ENCODE measurements around the gene AEBP2. TPM values are rescaled to one million over a fixed set of nuclear protein-coding genes. Genes with fewer than 3 reads are reported as not detected.

The AEBP2 gene
- total and polyA plus RNA-seq, 2 experiments from 2014 or later, result 12.4 to 22.5 TPM

DNA sequence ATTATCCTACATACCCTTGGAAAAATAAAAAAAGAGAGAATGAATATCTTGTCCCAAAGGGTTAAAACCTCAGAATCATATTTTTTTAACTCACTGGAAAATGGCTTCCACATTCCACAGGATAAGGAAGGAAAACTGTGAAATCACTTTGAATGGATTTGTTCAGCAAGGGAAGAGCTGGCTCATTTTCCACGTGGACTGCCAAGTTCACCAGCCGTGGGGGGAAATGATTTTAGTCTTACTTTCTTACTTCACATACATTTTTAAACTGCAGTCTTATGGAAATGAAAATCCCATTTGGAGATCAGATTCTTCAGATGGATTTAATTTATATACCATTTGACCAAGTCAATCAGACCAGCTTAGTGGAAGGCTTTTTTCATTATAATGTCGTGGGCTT is 29.9 kb upstream of the AEBP2 start:
- no peak for TF ChIP-seq CTCF (IDR thresholded peaks at IDR 0.05; ENCODE audit: poor library complexity)
- no peak for TF ChIP-seq EZH2 (IDR thresholded peaks at IDR 0.05; ENCODE audit: borderline replicate concordance)
- TF ChIP-seq EZH2phosphoT487 (IDR thresholded peaks at IDR 0.05; ENCODE audit: low read depth, severe bottlenecking, unreplicated experiment), result no peak
- no peaks in the 10 kb centered on the region for H3K36me3 ChIP-seq (replicated peaks; ENCODE audit: insufficient read depth, low read depth)
- no peak overlapping the region for H3K4me3 ChIP-seq
- H3K79me2 ChIP-seq, result no peaks in the 10 kb centered on the region
- WGBS (ENCODE audit: low lambda C conversion rate, missing lambda C conversion rate), result 24% methylated on average over 3 of the region's 3 CpGs
- H3K4me2 ChIP-seq, result no peak overlapping the region
- no peak for DNase-seq (ENCODE audit: low spot score)
- no peak overlapping the region for H2AFZ ChIP-seq
- H3K27ac ChIP-seq, result peak overlapping the region; percentile 42
- H3K9me2 ChIP-seq (replicated peaks; ENCODE audit: insufficient read depth), result no peaks in the 10 kb centered on the region
- no peaks in the 10 kb centered on the region for H3K9me3 ChIP-seq (ENCODE audit: low read depth)
- peaks cover 24% of the 10 kb centered on the region for H3K4me1 ChIP-seq (ENCODE audit: insufficient read depth)
- H4K20me1 ChIP-seq (ENCODE audit: insufficient read depth, poor library complexity, severe bottlenecking), result no peaks in the 10 kb centered on the region
- H3K27me3 ChIP-seq, result no peaks in the 10 kb centered on the region

DNA sequence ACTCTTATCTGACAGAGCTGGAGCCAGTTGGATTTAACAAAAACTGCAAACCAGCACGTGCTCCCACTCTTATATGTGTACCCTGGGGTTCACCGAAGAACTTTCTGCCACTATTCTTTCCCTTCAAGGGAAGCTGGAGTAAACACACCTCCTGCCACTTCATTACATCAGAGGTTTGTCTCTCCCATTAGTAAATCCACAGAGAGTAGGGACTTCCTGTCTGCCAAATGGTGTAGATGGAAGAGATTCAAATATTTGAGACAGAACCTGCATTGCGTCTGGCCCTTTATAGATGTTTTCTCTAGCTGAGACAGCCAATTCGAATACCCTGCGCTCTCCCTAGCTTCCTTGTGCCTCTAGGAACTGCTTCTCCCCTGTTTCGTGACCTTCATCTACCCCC is 29.1 kb upstream of the AEBP2 start:
- no peak overlapping the region for H3K4me3 ChIP-seq
- H3K36me3 ChIP-seq (replicated peaks; ENCODE audit: insufficient read depth, low read depth), result no peaks in the 10 kb centered on the region
- TF ChIP-seq EZH2 (IDR thresholded peaks at IDR 0.05; ENCODE audit: borderline replicate concordance), result no peak
- TF ChIP-seq CTCF (IDR thresholded peaks at IDR 0.05; ENCODE audit: poor library complexity), result no peak
- no peak for TF ChIP-seq EZH2phosphoT487 (IDR thresholded peaks at IDR 0.05; ENCODE audit: low read depth, severe bottlenecking, unreplicated experiment)
- H2AFZ ChIP-seq, result peak overlapping the region; percentile 54
- H3K9me3 ChIP-seq (ENCODE audit: low read depth), result no peaks in the 10 kb centered on the region
- H3K4me2 ChIP-seq, result peak overlapping the region; percentile 36
- H3K79me2 ChIP-seq, result no peaks in the 10 kb centered on the region
- peaks cover 24% of the 10 kb centered on the region for H3K4me1 ChIP-seq (ENCODE audit: insufficient read depth)
- no peaks in the 10 kb centered on the region for H4K20me1 ChIP-seq (ENCODE audit: insufficient read depth, poor library complexity, severe bottlenecking)
- no peaks in the 10 kb centered on the region for H3K27me3 ChIP-seq
- 55% methylated on average over 6 of the region's 6 CpGs for WGBS (ENCODE audit: low lambda C conversion rate, missing lambda C conversion rate)
- no peak for DNase-seq (ENCODE audit: low spot score)
- H3K27ac ChIP-seq, result peak overlapping the region; percentile 64
- no peaks in the 10 kb centered on the region for H3K9me2 ChIP-seq (replicated peaks; ENCODE audit: insufficient read depth)

- TF ChIP-seq EZH2phosphoT487 (IDR thresholded peaks at IDR 0.05; ENCODE audit: low read depth, severe bottlenecking, unreplicated experiment), result no peak
- no peak for TF ChIP-seq CTCF (IDR thresholded peaks at IDR 0.05; ENCODE audit: poor library complexity)
- Histone ChIP-seq H4K20me1 (ENCODE audit: insufficient read depth, poor library complexity, severe bottlenecking) (no peaks in the 10 kb centered on the region), H3K9me3 (ENCODE audit: low read depth) (no peaks in the 10 kb centered on the region), H3K4me1 (ENCODE audit: insufficient read depth) (peaks cover 24% of the 10 kb centered on the region), H3K27ac (peak overlapping the region; percentile 64), H3K4me3 (no peak overlapping the region), H3K9me2 (replicated peaks; ENCODE audit: insufficient read depth) (no peaks in the 10 kb centered on the region), H3K79me2 (no peaks in the 10 kb centered on the region), H2AFZ (peak overlapping the region; percentile 54), H3K4me2 (peak overlapping the region; percentile 36), H3K27me3 (no peaks in the 10 kb centered on the region), H3K36me3 (replicated peaks; ENCODE audit: insufficient read depth, low read depth) (no peaks in the 10 kb centered on the region)
- no peak for DNase-seq (ENCODE audit: low spot score)
- 32% methylated on average over 7 of the region's 7 CpGs for WGBS (ENCODE audit: low lambda C conversion rate, missing lambda C conversion rate)
Observed at GRCh38 chr12:19410629-19411185, 28.6 kb upstream of the AEBP2 start.
